HG02678 (cell line): ENCODE measurements around the gene OR1D5.
"Not testable (repeated sequence)": the region's sequence is repeated elsewhere in the genome, so short reads cannot be mapped to it uniquely, and the experiment has no call there.

Experiments
- ATAC-seq: cut with Tn5 transposase; IDR thresholded peaks from one replicate; pipeline ENCODE4 v1.9.1; 2021; ENCODE audit warnings: mild to moderate bottlenecking, moderate library complexity; ENCODE audit not compliant: unreplicated experiment

OR1D5 gene

DNA sequence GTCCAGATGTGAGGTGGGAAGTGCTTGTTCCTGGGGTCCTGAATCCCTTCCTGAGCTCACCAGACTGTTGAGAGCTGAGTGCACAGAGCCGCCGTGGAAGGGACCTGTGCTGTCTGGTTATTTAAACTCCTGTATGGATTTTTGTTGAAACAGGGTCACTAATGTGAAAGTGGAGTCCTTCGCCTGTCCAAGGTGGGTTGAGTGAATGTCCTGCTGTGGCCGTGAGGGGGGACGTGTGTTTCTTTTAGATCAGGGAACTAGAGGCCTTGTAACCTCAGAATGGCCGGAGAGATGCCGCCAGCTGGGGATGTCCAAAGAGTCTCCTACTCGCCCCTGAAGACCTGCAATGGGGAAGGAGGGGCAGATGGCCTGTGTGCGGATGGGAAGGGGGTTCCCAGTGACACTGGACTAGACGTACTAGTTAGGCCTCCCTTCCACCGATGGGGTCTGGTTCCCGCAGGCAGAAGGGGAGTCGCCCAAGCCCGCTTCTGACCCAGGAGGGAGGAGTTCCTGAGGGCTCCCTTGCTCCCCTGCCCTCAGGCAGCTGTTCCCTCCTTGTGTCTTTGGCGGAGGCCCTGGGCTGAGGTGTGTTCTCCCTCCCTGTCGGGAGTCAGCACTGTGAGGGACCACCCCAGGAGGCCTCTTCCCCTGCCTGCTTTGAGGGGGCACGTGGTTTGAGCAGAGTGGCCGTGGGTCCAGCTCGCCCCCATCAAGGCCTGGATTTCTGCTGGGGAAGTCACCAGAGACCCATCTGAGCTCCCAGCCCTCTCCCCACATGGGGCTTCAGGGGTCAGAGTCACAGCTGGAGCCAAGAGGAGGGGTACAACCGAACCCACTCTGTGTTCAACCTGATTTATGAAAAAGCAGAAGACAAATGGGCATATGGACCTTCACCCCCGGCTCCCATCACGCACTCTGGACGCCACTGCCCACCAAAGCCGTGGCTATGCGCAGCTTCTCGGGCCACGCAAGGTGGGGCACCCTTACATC is 30.9 kb downstream of the OR1D5 start:
- no peak for ATAC-seq

DNA sequence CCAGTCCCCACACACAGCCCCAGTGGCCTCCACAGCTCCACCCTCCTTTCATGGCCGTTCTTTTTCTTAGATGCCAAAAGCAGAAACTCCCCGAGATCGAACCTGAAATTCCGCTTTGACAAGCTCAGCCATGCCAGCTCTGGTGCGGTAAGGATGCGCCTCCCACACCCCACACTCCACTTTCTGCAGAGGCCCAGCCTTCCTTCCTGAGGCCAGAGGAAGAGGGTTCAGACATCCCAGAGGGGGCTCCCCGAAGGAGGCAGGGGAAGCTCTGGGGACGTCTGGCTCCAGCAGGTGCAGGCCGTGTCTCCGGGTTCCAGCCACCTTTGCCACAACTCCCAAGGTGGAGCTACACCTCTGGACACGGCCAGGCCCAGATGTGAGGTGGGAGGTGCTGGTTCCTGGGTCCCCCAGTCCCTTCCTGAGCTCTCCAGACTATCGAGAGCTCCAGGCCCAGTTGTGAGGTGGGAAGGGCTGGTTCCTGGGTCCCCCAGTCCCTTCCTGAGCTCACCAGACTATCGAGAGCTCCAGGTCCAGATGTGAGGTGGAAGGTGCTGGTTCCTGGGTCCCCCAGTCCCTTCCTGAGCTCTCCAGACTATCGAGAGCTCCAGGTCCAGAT is 32.4 kb downstream of the OR1D5 start:
- ATAC-seq = not testable (repeated sequence)

DNA sequence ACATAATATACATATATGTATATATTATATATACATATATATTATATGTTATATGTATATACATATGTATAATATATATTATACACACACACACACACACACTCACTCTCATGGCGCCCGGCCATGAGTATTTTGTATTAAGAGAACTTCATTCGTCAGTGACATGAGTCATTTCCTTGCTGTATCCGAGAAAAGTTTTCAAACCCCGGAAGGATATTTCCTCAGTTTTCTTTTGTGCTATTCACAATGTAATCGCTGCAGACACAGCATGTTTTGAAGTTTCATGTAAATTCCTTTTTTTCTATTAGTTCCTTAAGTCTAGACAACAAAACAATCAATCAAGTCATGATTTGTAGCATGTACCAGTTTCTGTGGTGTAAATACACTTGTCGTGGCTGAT is 33.3 kb downstream of the OR1D5 start:
- no peak for ATAC-seq

DNA sequence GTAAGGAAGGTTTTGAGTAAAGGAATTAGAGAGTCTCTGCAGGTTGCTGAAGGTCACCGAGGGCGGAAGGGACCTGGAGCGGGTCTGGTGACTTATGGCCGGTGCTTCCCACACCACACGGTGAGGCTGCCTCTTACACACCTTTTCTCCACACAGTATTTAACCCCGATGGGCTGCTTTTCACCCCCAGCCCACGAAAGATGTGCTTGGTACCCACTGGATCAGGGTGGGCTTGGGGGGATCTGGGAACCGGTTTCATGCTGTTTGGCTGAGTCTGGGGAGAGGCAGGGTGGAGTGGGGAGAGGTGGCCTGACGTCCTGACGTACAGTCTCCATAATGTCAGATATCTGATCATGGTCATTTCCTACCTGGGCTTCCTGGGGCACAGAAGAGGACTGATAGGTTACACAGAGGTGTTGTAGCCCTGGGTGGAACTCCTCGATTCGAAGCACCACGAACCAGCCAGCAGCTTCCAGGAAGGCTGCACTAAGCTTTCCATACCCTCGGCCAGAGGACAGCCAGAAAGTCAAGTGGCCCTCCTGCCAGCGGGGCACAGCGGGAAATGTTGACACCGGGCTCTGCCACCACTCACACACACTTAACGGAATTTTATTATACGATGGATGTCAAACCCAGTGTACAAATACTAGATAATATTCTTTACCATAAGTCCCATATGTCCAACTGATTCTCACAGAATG is 34.0 kb downstream of the OR1D5 start:
- no peak for ATAC-seq

DNA sequence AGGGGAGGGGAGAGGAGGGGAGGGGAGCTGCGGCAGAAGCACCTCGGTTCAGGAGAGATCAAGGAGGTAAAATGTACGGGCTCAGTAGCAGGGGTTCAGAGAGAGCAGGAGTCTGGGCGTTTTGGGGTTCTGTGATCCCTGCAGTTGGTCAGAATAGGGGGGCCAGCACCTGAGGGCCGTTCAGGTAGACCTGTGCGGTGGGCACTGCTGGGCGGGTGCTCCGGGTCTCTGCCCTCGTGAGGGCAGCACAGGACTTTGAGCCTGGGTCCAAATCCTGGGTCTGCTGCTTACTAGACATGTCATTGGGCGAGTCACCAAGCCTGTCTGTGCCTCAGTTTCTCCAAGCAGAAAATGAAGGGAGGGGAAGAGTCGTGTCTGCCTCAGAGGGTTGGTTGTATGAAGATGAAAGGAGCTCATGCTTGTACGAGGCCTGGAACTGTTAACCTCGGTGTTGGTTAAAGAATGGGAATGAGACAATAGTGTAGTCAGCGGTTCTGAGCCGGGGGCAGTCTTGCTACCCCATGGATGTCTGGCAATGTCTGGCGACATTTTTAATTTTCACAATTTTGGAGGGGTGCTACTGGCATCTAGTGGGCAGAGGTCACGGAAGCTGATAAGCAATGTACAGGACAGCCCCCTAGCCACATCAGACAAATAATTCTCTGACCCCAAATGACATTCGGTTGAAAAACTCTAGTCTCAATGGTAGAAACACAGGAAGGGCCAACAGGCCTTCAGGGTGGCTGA is 35.4 kb downstream of the OR1D5 start:
- no peak for ATAC-seq

DNA sequence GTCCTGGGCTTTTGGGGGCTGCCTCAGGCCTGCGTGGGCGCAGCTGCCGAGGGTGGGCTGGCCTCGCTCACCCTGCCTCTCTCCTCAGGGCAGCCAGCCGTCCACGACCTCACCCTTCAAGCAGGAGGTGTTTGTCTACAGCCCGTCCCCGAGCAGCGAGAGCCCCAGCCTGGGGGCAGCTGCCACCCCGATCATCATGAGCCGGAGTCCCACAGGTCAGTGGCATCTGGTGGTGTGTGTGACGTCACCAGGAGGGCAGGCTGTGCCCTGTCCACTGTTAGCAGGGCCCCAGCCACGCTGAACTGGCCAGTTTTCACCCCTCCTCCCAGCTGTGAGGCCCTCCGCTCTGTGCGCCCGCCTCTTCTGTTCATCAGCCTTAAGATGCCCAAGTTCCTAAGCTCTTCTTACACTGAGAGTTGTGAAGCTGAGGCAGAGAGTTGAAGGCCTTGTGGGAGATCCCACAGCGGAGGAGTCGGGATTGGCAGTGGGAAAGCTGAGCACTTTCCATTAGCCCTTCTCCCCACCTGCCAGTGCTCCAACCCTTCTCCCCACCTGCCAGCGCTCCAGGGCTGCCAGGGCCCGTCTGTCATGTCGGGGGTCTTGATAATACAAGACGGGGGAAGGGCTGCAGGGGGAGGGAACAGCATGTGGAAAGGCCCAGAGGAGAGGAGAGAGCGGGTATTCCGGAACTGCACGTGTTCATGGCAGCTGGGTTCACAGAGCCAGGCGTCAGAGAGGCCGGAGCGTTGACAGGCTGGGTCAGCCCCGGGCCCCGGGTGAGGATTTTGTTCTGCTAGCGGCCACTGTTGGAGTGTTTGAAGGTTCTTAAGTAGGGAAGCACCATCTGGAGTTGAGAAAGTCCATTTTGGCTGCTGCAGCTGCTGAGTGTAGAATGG is 36.3 kb downstream of the OR1D5 start:
- ATAC-seq = no peak

DNA sequence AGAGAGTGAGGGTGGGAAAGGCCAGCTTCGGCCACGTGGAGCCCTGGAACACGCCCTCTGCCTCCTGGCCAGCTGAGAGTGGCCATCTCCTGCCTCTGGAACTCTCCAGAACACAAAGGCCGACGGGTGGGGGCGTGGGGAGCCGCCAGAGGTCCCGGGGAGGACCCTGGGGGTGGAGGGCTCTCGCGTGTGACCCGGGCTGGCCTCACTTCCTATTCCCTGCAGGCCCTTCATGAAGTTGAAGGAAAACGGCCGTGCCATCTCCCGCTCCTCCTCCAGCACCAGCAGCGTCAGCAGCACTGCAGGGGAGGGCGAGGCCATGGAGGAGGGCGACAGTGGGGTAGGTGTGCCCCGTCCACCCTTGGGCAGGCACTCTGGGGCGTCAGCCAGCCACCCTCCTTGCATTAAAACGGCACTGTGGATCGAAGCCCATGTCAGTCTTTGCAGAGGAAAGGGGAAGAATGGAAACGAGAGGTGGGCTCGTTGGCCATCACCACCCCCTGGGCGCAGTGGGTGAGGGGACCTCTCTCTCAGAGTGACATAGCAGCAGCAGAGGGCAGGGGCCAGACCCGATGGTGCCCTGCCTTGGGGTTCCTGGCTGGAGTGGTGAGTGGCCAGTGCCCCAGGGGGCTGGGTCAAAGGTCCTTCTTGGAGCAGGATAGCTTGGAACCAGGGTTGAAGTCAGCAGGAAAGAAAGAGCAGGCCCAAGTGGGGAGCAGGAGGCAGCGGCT is 37.1 kb downstream of the OR1D5 start:
- ATAC-seq = no peak

DNA sequence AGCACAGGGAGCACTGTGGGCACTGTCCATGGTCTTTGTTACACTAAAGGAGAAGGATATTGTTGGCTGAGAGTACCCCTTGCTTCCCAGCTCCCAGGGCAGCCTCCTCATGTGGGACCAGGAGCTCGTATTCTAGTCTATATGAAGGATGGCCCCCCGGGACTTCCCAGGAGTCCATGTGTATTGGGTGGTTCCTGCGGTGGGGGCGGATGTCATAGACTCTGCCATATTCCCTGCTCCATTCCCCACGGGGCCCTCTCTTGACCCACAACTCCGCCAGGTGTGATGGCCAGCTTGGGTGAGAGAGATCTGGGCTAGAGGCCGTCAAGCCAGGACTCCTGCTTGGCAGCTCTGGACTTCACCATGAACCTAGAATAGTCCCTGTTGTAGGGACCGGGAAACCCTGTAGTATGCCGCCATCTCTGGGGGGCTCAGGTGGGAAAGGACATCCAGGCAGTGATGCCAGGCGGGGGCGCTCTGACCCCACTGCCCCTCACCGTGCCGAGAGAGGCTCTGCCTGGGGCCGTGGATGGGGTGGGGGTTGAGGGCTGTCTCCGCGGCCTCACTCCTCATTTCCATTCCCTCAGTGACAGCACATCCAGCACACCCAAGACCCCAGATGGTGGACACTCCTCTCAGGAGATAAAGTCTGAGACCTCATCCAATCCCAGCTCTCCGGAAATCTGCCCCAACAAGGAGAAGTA is 37.8 kb downstream of the OR1D5 start:
- no peak for ATAC-seq

DNA sequence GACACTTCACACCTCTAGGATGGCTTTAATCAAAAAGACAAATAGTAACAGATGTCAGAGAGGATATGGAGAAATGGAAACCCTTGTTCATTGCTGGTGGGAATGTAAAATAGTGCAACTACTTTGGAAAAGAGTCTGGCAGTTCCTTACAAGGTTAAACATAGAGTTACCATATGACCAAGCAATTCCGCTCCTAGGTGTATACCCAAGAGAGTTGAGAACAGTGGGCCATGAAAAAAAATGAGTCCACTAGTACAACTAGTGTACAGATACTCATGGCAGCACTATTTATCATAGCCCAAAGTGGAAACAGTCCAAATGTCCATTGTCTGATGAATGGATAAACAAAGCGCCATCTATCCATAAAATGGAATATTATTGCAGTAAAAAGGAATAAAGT is 39.1 kb downstream of the OR1D5 start:
- no peak for ATAC-seq

DNA sequence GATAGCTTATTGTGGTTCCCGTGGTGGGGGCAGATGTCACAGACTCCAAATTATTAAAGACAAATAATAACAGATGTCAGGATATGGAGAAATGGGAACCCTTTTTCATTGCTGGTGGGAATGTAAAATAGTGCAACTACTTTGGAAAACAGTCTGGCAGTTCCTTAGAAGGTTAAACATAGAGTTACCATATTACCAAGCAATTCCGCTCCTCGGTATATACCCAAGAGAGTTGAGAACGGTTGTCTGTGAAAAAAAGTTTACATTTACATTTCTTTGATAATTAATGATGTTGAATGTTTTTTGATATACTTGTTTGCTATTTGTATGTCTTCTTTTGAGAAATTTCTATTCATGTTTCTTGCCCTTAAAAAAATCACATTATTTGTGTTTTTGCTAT is 41.2 kb downstream of the OR1D5 start:
- no peak for ATAC-seq

DNA sequence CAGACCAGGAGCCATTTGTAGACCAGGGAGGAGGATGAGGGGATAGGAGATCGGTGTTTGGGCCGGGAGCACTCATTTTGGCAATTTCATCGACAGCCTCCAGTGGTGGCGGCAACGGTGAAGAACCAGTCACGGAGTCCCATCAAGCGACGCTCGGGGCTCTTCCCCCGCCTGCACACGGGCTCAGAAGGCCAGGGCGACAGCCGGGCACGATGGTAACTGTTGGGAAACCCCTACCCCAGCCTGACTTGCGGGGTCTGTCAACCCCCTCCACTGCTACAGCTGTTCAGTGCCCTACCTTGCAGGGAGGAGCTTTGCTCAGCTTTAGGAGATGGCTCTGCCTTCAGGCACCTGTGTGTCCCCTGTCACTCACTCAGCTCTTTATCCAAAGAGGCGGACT is 43.0 kb downstream of the OR1D5 start:
- no peak for ATAC-seq

DNA sequence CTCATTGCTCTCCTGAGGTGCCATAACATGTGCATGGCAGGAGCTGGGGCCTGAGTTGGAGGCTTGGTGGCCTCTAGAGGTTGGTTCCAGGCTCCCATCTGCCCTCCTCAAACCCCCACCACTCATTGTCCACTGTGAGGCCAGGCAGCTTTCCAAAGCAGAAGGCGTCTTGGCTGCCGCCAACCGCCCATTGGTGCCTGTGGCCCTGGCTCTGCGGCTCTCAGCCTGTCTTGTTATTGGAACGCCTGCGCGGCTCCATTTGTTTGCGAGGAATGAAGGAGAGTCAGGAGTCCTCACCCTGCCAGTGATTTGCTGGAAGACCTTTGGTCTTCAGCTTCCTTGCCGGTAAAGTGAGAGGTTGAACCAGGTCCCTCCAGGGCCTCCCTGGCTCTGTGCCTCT is 43.6 kb downstream of the OR1D5 start:
- ATAC-seq = no peak

DNA sequence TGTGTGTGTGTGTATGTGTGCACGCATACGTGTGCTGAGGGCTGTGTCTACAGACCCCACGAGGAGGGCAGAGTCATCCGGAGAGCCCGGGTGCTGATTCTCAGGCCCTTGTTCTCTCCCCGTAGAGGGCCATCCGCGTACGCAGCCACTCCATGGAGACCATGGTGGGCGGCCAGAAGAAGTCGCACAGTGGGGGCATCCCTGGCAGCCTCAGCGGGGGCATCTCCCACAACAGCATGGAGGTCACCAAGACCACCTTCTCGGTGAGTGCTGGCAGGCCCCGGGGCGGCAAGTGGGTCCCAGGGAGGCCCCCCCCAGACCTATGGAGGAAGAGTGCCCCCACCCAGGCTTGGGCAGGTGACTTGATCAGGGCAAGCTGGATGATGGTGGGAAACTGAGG is 45.5 kb downstream of the OR1D5 start:
- no peak for ATAC-seq

DNA sequence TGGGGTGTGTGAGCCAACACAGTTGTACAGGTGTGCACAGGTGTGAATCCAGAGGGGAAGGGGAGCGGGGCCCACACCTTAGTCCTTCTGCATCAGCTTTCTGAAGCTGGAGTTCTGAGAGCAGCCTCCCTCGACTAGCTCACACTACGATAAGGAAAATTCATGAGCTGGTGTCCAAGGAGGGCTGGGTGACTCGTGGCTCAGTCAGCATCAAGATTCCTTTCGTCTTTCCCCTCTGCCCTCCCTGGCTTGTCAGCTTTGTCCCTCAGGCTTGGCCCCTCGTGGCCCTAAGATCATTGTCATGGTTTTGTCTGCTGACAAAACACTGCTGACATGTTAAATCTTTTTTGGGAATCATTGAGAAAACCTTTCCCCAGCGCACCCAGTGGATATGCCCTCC is 47.5 kb downstream of the OR1D5 start:
- ATAC-seq = no peak

DNA sequence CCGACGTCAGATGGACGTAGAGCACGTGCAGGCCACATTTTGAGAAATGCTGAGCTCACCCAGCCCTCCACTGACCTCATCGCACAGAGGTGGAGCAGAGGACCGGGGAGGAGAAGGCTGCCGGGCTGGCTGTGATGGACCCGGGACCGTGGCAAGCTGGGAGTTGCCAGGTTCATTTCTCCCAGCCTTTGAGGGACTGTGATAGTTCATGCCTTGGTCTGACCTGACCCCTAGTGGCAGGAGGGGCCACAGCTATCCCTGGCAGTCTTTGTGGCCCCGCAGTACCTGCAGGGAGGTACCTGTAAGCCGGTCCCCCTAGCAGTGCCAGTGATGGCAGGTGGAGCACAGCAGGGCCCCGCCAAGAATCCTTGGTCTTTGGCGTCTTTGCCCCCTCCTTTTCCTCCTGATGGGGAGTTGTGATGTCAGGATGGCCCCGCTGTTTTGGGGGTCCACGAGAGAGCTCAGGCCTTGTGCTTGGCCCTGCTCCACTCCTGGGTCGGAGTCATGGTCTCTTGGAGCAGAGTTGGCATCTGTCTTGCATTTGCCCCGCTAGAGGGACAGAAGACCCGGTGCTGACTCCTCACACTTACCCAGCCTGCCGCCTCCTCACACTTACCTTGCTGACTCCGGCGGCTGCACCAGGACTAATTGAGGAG is 50.4 kb downstream of the OR1D5 start:
- no peak for ATAC-seq
